GM19324 (cell line): Measurements from ENCODE around the gene TMEM132C.

Experiments
- ATAC-seq: cut with Tn5 transposase; IDR thresholded peaks from one replicate; pipeline ENCODE4 v1.9.1; 2021; ENCODE audit warnings: mild to moderate bottlenecking, moderate library complexity; ENCODE audit not compliant: unreplicated experiment, low FRiP score

Gene TMEM132C

GRCh38 chr12:128543971-128544370 lies 277.0 kb downstream of the TMEM132C start:
- no peak for ATAC-seq

- ATAC-seq = no peak
Measured at GRCh38 chr12:128548949-128549348, 282.0 kb downstream of the TMEM132C start.

GRCh38 chr12:128549601-128550218 lies 282.7 kb downstream of the TMEM132C start:
- ATAC-seq = no peak

GRCh38 chr12:128551266-128551665 lies 284.3 kb downstream of the TMEM132C start:
- no peak for ATAC-seq

- no peak for ATAC-seq
Measured at GRCh38 chr12:128554546-128555304, 287.8 kb downstream of the TMEM132C start.

GRCh38 chr12:128557231-128557630 lies 290.3 kb downstream of the TMEM132C start:
- no peak for ATAC-seq

- ATAC-seq = no peak
Measured at GRCh38 chr12:128564956-128565355, 298.0 kb downstream of the TMEM132C start.

- ATAC-seq = no peak
Measured at GRCh38 chr12:128567730-128568129, 300.8 kb downstream of the TMEM132C start.

- ATAC-seq = no peak
Measured at GRCh38 chr12:128570191-128571065, 303.5 kb downstream of the TMEM132C start.

GRCh38 chr12:128571906-128572810 lies 305.2 kb downstream of the TMEM132C start:
- no peak for ATAC-seq

- ATAC-seq = no peak
Measured at GRCh38 chr12:128573907-128574306, 306.9 kb downstream of the TMEM132C start.

GRCh38 chr12:128578045-128578444 lies 311.1 kb downstream of the TMEM132C start:
- ATAC-seq = no peak

GRCh38 chr12:128581321-128581761 lies 314.4 kb downstream of the TMEM132C start:
- no peak for ATAC-seq

- ATAC-seq = no peak
Measured at GRCh38 chr12:128583453-128583852, 316.5 kb downstream of the TMEM132C start.

- ATAC-seq = no peak
Measured at GRCh38 chr12:128586451-128587029, 319.6 kb downstream of the TMEM132C start.

GRCh38 chr12:128587918-128588317 lies 320.9 kb downstream of the TMEM132C start:
- no peak for ATAC-seq

- ATAC-seq = no peak
Measured at GRCh38 chr12:128592220-128592744, 325.3 kb downstream of the TMEM132C start.

- no peak for ATAC-seq
Measured at GRCh38 chr12:128594521-128594920, 327.6 kb downstream of the TMEM132C start.

- no peak for ATAC-seq
Measured at GRCh38 chr12:128595609-128596008, 328.6 kb downstream of the TMEM132C start.
